ENCODE measurements around the gene COTL1.

COTL1 gene

DNA sequence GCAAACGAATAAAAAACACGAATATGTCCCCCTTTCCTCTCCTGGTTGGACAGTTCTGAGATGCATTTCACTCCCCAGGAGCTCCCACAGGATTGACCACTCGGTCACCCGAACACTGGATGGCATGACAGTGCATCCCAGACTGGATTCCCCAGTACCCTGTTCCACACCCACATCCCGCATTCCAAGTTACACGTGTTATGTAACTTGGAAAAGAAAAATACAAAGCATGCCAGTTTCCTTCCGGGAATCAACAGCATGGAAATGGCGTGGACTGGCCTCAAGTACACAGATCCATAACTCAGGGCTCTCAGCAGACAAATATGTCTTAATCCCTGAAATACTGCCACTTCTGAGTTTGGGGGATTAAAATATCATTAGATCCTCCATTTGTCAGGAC is 17.8 kb upstream of the COTL1 start:
- TF ChIP-seq FOXP2 (optimal IDR thresholded peaks at IDR 0.05; ENCODE audit: borderline replicate concordance, extremely low read depth, extremely low read length, insufficient read depth): no peak

DNA sequence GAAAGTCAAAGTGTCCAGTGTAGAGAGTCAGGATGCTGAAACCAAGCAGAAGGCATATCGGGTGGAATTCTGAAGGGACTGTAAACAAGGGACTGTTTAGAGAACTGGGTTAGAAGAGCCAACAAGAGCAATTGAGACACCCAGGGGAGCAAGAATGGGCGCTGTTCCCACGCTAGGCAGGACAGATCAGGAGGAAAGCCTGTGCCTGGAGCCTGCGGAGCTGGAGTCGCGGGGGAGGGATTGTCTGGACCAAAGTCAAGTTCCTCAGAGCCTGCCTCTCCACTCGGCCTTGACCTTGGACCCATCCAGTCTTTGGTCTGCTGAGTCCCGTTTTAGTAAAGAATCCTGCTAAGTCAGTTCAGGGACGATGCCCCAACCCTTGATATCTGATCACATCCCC is 15.7 kb upstream of the COTL1 start:
- TF ChIP-seq, protein P1, sequence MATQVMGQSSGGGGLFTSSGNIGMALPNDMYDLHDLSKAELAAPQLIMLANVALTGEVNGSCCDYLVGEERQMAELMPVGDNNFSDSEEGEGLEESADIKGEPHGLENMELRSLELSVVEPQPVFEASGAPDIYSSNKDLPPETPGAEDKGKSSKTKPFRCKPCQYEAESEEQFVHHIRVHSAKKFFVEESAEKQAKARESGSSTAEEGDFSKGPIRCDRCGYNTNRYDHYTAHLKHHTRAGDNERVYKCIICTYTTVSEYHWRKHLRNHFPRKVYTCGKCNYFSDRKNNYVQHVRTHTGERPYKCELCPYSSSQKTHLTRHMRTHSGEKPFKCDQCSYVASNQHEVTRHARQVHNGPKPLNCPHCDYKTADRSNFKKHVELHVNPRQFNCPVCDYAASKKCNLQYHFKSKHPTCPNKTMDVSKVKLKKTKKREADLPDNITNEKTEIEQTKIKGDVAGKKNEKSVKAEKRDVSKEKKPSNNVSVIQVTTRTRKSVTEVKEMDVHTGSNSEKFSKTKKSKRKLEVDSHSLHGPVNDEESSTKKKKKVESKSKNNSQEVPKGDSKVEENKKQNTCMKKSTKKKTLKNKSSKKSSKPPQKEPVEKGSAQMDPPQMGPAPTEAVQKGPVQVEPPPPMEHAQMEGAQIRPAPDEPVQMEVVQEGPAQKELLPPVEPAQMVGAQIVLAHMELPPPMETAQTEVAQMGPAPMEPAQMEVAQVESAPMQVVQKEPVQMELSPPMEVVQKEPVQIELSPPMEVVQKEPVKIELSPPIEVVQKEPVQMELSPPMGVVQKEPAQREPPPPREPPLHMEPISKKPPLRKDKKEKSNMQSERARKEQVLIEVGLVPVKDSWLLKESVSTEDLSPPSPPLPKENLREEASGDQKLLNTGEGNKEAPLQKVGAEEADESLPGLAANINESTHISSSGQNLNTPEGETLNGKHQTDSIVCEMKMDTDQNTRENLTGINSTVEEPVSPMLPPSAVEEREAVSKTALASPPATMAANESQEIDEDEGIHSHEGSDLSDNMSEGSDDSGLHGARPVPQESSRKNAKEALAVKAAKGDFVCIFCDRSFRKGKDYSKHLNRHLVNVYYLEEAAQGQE (IDR thresholded peaks at IDR 0.05; ENCODE audit: insufficient read depth in 1 of 2, low read depth in 2 of 2, low read length in 2 of 2): no peak
- TF ChIP-seq FOXP2 (optimal IDR thresholded peaks at IDR 0.05; ENCODE audit: borderline replicate concordance, extremely low read depth, extremely low read length, insufficient read depth) (no peak), TAF1 (IDR thresholded peaks at IDR 0.05; ENCODE audit: borderline replicate concordance, insufficient read depth, low read length) (no peak), SIN3A (IDR thresholded peaks at IDR 0.05; ENCODE audit: borderline replicate concordance, insufficient read depth, low read length) (no peak), POLR2AphosphoS5 (IDR thresholded peaks at IDR 0.05; ENCODE audit: low read depth, low read length) (no peak)

DNA sequence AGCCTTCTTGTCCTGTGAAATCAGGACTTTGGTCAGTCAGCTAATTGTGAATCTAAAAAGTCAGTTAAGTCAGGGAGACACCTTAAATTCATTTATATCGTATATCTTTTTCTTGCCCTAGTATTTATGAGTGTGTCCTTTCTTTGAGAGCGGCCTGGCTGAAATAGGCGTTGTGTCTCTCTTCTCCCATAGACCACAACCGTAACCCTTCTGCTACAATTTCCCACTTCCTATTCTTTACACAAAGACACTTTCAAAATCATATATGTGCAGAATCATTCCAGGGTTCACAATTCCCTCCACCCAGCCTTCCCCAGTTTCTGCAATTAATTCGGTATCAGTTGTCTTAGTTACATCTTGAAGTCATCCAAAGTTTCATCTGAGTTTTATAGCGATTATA is 14.0 kb upstream of the COTL1 start:
- TF ChIP-seq POLR2AphosphoS5 (IDR thresholded peaks at IDR 0.05; ENCODE audit: low read depth, low read length) (no peak), FOXP2 (optimal IDR thresholded peaks at IDR 0.05; ENCODE audit: borderline replicate concordance, extremely low read depth, extremely low read length, insufficient read depth) (no peak), SIN3A (IDR thresholded peaks at IDR 0.05; ENCODE audit: borderline replicate concordance, insufficient read depth, low read length) (no peak), TAF1 (IDR thresholded peaks at IDR 0.05; ENCODE audit: borderline replicate concordance, insufficient read depth, low read length) (no peak)
- TF ChIP-seq, protein P1 (IDR thresholded peaks at IDR 0.05; ENCODE audit: insufficient read depth in 1 of 2, low read depth in 2 of 2, low read length in 2 of 2): no peak

DNA sequence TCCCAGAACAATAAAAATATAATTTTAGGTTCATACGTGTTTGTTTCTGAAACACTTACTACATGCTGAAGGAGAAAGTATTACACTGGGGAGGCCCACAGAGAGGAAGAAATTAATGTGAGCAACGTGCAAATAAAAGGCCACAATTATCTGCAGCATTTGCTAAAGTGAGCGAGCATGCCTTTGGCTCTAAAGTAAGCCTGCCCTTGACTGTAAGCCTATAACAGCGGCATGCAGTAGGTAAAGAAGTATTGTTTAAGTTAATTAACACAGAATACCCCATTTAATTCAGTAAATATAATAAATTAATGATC is 13.2 kb upstream of the COTL1 start:
- TF ChIP-seq FOXP2 (optimal IDR thresholded peaks at IDR 0.05; ENCODE audit: borderline replicate concordance, extremely low read depth, extremely low read length, insufficient read depth): no peak
- TF ChIP-seq, protein P1 (IDR thresholded peaks at IDR 0.05; ENCODE audit: insufficient read depth in 1 of 2, low read depth in 2 of 2, low read length in 2 of 2): no peak

DNA sequence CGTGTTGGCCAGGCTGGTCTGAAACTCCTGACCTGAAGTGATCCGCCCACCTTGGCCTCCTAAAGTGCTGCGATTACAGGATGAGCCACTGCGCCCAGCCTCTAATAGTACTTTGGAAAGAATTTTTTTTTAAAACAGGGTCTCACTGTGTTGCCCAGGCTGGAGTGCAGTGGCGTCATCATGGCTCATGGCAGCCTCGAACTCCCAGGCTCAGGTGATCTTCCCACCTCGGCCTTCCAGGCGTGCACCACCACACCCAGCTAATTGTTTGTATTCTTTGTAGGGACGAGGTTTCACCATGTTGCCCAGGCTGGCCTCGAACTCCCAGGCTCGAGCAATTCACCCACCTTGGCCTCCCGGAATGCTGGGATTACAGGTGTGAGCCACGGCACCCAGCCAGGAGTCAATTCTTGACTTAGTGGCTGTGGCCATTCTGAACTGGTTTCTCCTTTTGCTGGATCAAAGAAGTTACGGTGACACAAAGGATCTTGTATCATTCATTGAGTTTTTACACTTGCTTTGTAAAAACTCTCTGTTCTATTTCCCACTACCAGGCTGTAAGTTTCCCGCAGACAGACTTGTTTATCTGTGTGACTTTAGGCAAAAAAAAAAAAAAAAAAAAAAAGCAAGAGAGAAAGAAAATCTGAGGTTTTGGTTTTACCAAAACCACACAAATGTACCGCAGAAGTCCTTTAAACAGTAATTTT is 12.7 kb upstream of the COTL1 start:
- TF ChIP-seq TAF1 (IDR thresholded peaks at IDR 0.05; ENCODE audit: borderline replicate concordance, insufficient read depth, low read length) (no peak), FOXP2 (optimal IDR thresholded peaks at IDR 0.05; ENCODE audit: borderline replicate concordance, extremely low read depth, extremely low read length, insufficient read depth) (no peak), SIN3A (IDR thresholded peaks at IDR 0.05; ENCODE audit: borderline replicate concordance, insufficient read depth, low read length) (no peak), POLR2AphosphoS5 (IDR thresholded peaks at IDR 0.05; ENCODE audit: low read depth, low read length) (no peak)
- TF ChIP-seq, protein P1 (IDR thresholded peaks at IDR 0.05; ENCODE audit: insufficient read depth in 1 of 2, low read depth in 2 of 2, low read length in 2 of 2): no peak
